Neural progenitor cell (in vitro differentiated cells): Measurements from ENCODE around the gene NOS1AP. TPM values are rescaled to one million over a fixed set of nuclear protein-coding genes. Genes with fewer than 3 reads are reported as not detected.

Experiments used
- DNase-seq: peaks from one replicate; pipeline ENCODE4 v3.0.0-alpha.2; 2016; ENCODE audit warnings: low spot score
- H2AFZ ChIP-seq: fragments of 200-600 bp; sonication (generic); replicated peaks from 2 replicates; pipeline ENCODE4 v1.6.1; 2016; ENCODE audit warnings: antibody characterized with exemption
- H3F3A ChIP-seq: fragments of 200-600 bp; sonication (generic); 2 replicates; pipeline ENCODE4 v1.6.1; 2016; ENCODE audit warnings: antibody characterized with exemption, low read depth
- H3K27ac ChIP-seq: fragments of 200-600 bp; sonication (generic); 2 replicates; pipeline ENCODE4 v1.5.1; 2016; ENCODE audit warnings: mild to moderate bottlenecking
- H3K27me3 ChIP-seq: fragments of 200-600 bp; sonication (generic); 2 replicates; pipeline ENCODE4 v1.6.1; 2016; ENCODE audit warnings: mild to moderate bottlenecking, moderate library complexity
- H3K36me3 ChIP-seq: fragments of 200-600 bp; sonication (generic); 2 replicates; pipeline ENCODE4 v1.5.1; 2016
- H3K4me1 ChIP-seq: fragments of 200-600 bp; sonication (generic); 2 replicates; pipeline ENCODE4 v1.6.1; 2016; ENCODE audit warnings: mixed run types
- H3K4me2 ChIP-seq: fragments of 200-600 bp; sonication (generic); 2 replicates; pipeline ENCODE4 v1.6.1; 2016
- H3K4me3 ChIP-seq: fragments of 200-600 bp; sonication (generic); 2 replicates; pipeline ENCODE4 v1.5.1; 2016
- H3K79me2 ChIP-seq: fragments of 200-600 bp; sonication (generic); 2 replicates; pipeline ENCODE4 v1.6.1; 2016; ENCODE audit warnings: low read depth
- H3K9ac ChIP-seq: fragments of 200-600 bp; sonication (generic); 2 replicates; pipeline ENCODE4 v1.6.1; 2016
- H3K9me3 ChIP-seq: fragments of 200-600 bp; sonication (generic); 2 replicates; pipeline ENCODE4 v1.5.1; 2016; ENCODE audit warnings: low read depth
- H4K20me1 ChIP-seq: fragments of 200-600 bp; sonication (generic); 2 replicates; pipeline ENCODE4 v1.6.1; 2016; ENCODE audit warnings: low read depth
- H3K27ac Mint-ChIP-seq: 3 replicates; pipeline ENCODE4 v1.8.0; 2021; ENCODE audit warnings: mixed read lengths
- H3K27me3 Mint-ChIP-seq: 2 replicates; pipeline ENCODE4 v1.8.0; 2022; ENCODE audit warnings: low read depth, mild to moderate bottlenecking, inconsistent platforms, moderate library complexity, mixed read lengths; ENCODE audit not compliant: insufficient read depth
- H3K36me3 Mint-ChIP-seq: 3 replicates; pipeline ENCODE4 v1.8.0; 2021; ENCODE audit warnings: mixed read lengths
- H3K4me1 Mint-ChIP-seq: 3 replicates; pipeline ENCODE4 v1.8.0; 2021; ENCODE audit warnings: mixed read lengths
- H3K4me3 Mint-ChIP-seq: 3 replicates; pipeline ENCODE4 v1.8.0; 2021; ENCODE audit warnings: mild to moderate bottlenecking, moderate library complexity, mixed read lengths
- H3K9me3 Mint-ChIP-seq: 3 replicates; pipeline ENCODE4 v1.8.0; 2020; ENCODE audit warnings: mixed read lengths
- EZH2 ChIP-seq: fragments of 200-600 bp; sonication (generic); IDR thresholded peaks from 2 replicates; pipeline ENCODE4 v1.6.1; 2017; ENCODE audit warnings: antibody characterized with exemption, mild to moderate bottlenecking, moderate library complexity
- EZH2phosphoT487 ChIP-seq: fragments of 200-600 bp; sonication (generic); IDR thresholded peaks from 2 replicates; pipeline ENCODE4 v1.6.1; 2017; ENCODE audit warnings: antibody characterized with exemption
- total RNA-seq: library from RNA; depleted of rRNA; stranded (reverse); fragments of >200 nt; gene quantifications from 2 replicates; pipeline ENCODE4 v1.2.3, GENCODE V29; 2015; ENCODE audit warnings: low replicate concordance
- TF ChIP-seq, protein P1 (sequence below): fragments of 200-600 bp; sonication (generic); IDR thresholded peaks from 2 replicates; pipeline ENCODE4 v1.5.1; 2017; ENCODE audit warnings: antibody characterized with exemption, mild to moderate bottlenecking

The NOS1AP gene
- total RNA-seq, 1 donor from 2014 or later, result 2.4 TPM

GRCh38 chr1:162329826-162330225, 260.3 kb downstream of the NOS1AP start:
- Histone ChIP-seq H3K27me3 (no peaks in the 10 kb centered on the region), H3K79me2 (no peaks in the 10 kb centered on the region), H2AFZ (no peak overlapping the region), H3K9ac (no peak overlapping the region), H3K4me2 (no peak overlapping the region), H4K20me1 (no peaks in the 10 kb centered on the region), H3K9me3 (no peaks in the 10 kb centered on the region), H3K36me3 (no peaks in the 10 kb centered on the region), H3F3A (no peaks in the 10 kb centered on the region), H3K4me3 (no peak overlapping the region), H3K27ac (no peak overlapping the region), H3K4me1 (peaks cover 12% of the 10 kb centered on the region)
- Mint-ChIP-seq H3K27ac (no peak overlapping the region), H3K4me3 (no peak overlapping the region), H3K4me1 (peaks cover 20% of the 10 kb centered on the region), H3K9me3 (no peaks in the 10 kb centered on the region), H3K27me3 (no peaks in the 10 kb centered on the region), H3K36me3 (peaks cover 19% of the 10 kb centered on the region)
- TF ChIP-seq, protein P1, sequence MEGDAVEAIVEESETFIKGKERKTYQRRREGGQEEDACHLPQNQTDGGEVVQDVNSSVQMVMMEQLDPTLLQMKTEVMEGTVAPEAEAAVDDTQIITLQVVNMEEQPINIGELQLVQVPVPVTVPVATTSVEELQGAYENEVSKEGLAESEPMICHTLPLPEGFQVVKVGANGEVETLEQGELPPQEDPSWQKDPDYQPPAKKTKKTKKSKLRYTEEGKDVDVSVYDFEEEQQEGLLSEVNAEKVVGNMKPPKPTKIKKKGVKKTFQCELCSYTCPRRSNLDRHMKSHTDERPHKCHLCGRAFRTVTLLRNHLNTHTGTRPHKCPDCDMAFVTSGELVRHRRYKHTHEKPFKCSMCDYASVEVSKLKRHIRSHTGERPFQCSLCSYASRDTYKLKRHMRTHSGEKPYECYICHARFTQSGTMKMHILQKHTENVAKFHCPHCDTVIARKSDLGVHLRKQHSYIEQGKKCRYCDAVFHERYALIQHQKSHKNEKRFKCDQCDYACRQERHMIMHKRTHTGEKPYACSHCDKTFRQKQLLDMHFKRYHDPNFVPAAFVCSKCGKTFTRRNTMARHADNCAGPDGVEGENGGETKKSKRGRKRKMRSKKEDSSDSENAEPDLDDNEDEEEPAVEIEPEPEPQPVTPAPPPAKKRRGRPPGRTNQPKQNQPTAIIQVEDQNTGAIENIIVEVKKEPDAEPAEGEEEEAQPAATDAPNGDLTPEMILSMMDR, result no peak
- TF ChIP-seq EZH2, result no peak
- no peak for TF ChIP-seq EZH2phosphoT487
- DNase-seq, result no peak

DNA sequence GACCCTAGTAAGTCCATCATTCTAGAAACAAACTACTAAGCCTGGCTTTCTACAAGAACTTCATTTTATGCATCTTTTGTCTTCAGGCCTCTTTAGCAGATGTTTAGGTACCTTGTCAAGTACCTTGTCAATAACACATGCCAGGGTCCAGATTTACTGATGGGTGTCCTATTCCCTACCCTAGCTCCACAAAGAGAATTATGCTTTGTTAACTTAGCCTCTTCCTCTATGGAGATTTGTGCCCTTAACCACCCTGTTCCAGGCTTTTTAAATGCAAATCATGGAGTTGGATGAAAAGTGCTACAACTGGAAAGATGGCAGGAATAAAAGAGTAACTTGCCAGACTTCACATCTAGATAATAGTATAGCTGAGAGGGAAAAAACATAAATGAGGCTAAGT, 264.5 kb downstream of the NOS1AP start:
- Mint-ChIP-seq H3K27ac (peak overlapping the region; percentile 42), H3K36me3 (peaks cover 17% of the 10 kb centered on the region), H3K4me3 (no peak overlapping the region), H3K4me1 (peaks cover 39% of the 10 kb centered on the region), H3K9me3 (no peaks in the 10 kb centered on the region), H3K27me3 (no peaks in the 10 kb centered on the region)
- H3K4me1 ChIP-seq, result peaks cover 12% of the 10 kb centered on the region
- TF ChIP-seq EZH2phosphoT487, result no peak
- TF ChIP-seq EZH2, result no peak
- TF ChIP-seq, protein P1, result no peak
- no peaks in the 10 kb centered on the region for H3K36me3 ChIP-seq
- H3K27me3 ChIP-seq, result no peaks in the 10 kb centered on the region
- no peak overlapping the region for H3K9ac ChIP-seq
- no peaks in the 10 kb centered on the region for H3K9me3 ChIP-seq
- H3K79me2 ChIP-seq, result no peaks in the 10 kb centered on the region
- no peak overlapping the region for H3K27ac ChIP-seq
- no peak for DNase-seq
- H3F3A ChIP-seq, result no peaks in the 10 kb centered on the region
- H4K20me1 ChIP-seq, result no peaks in the 10 kb centered on the region
- H3K4me2 ChIP-seq, result no peak overlapping the region
- no peak overlapping the region for H3K4me3 ChIP-seq
- H2AFZ ChIP-seq, result no peak overlapping the region

- H3K27me3 Mint-ChIP-seq, result no peaks in the 10 kb centered on the region
- Histone ChIP-seq H3F3A (no peaks in the 10 kb centered on the region), H4K20me1 (no peaks in the 10 kb centered on the region), H3K79me2 (no peaks in the 10 kb centered on the region), H3K27ac (no peak overlapping the region), H2AFZ (no peak overlapping the region), H3K4me3 (no peak overlapping the region), H3K27me3 (no peaks in the 10 kb centered on the region), H3K4me2 (no peak overlapping the region), H3K9ac (no peak overlapping the region), H3K9me3 (no peaks in the 10 kb centered on the region), H3K4me1 (peaks cover 12% of the 10 kb centered on the region), H3K36me3 (no peaks in the 10 kb centered on the region)
- H3K36me3 Mint-ChIP-seq, result peaks cover 17% of the 10 kb centered on the region
- H3K9me3 Mint-ChIP-seq, result no peaks in the 10 kb centered on the region
- TF ChIP-seq, protein P1, result no peak
- no peak for TF ChIP-seq EZH2
- TF ChIP-seq EZH2phosphoT487, result no peak
- peak overlapping the region; percentile 21 for H3K27ac Mint-ChIP-seq
- H3K4me1 Mint-ChIP-seq, result peaks cover 39% of the 10 kb centered on the region
- no peak for DNase-seq
- no peak overlapping the region for H3K4me3 Mint-ChIP-seq
Observed at GRCh38 chr1:162335126-162335525, 265.6 kb downstream of the NOS1AP start.
